H9 (cell line): ENCODE measurements around the gene FNDC3A. TPM values are rescaled to one million over a fixed set of nuclear protein-coding genes. Genes with fewer than 3 reads are reported as not detected.

ENCODE experiments used
- DNase-seq: peaks from one replicate; pipeline ENCODE4 v3.0.0-alpha.2; 2017
- H2AFZ ChIP-seq: one replicate; pipeline ENCODE4 v1.6.1; 2013; ENCODE audit warnings: mild to moderate bottlenecking, low read length, control low read depth, moderate library complexity
- H2AK5ac ChIP-seq: 2 replicates; pipeline ENCODE4 v1.6.1; 2013; ENCODE audit warnings: low read length, control low read depth, mixed read lengths; ENCODE audit not compliant: insufficient read length
- H2BK120ac ChIP-seq: one replicate; pipeline ENCODE4 v1.6.1; 2013; ENCODE audit warnings: low read depth, mild to moderate bottlenecking, low read length, control low read depth, inconsistent platforms; ENCODE audit not compliant: poor library complexity, severe bottlenecking
- H2BK12ac ChIP-seq: 2 replicates; pipeline ENCODE4 v1.6.1; 2013; ENCODE audit warnings: low read length, control low read depth, mixed read lengths, low read depth; ENCODE audit not compliant: insufficient read length
- H2BK15ac ChIP-seq: 2 replicates; pipeline ENCODE4 v1.6.1; 2013; ENCODE audit warnings: low read depth, low read length, control low read depth
- H2BK20ac ChIP-seq: one replicate; pipeline ENCODE4 v1.6.1; 2013; ENCODE audit warnings: low read depth, mild to moderate bottlenecking, low read length, control low read depth, inconsistent platforms; ENCODE audit not compliant: poor library complexity, severe bottlenecking
- H2BK5ac ChIP-seq: 2 replicates; pipeline ENCODE4 v1.6.1; 2013; ENCODE audit warnings: low read length, control low read depth, mixed read lengths; ENCODE audit not compliant: insufficient read length
- H3K14ac ChIP-seq: 2 replicates; pipeline ENCODE4 v1.6.1; 2013; ENCODE audit warnings: low read length, control low read depth; ENCODE audit not compliant: insufficient read depth
- H3K18ac ChIP-seq: 2 replicates; pipeline ENCODE4 v1.6.1; 2013; ENCODE audit warnings: low read depth, mild to moderate bottlenecking, mixed read lengths, low read length, control low read depth; ENCODE audit not compliant: insufficient read length
- H3K23ac ChIP-seq: 2 replicates; pipeline ENCODE4 v1.6.1; 2013; ENCODE audit warnings: low read length, control low read depth, mixed read lengths, low read depth; ENCODE audit not compliant: insufficient read length
- H3K23me2 ChIP-seq: 2 replicates; pipeline ENCODE4 v1.6.1; 2013; ENCODE audit warnings: low read depth, mild to moderate bottlenecking, mixed read lengths, low read length, control low read depth; ENCODE audit not compliant: insufficient read length, poor library complexity, severe bottlenecking
- H3K27ac ChIP-seq: 2 replicates; pipeline ENCODE4 v1.5.1; 2013; ENCODE audit warnings: low read length, control low read depth, mixed read lengths, low read depth; ENCODE audit not compliant: insufficient read length
- H3K27me3 ChIP-seq: 2 replicates; pipeline ENCODE4 v1.6.1; 2013; ENCODE audit warnings: low read length, control low read depth, inconsistent platforms; ENCODE audit not compliant: insufficient read depth
- H3K4ac ChIP-seq: 2 replicates; pipeline ENCODE4 v1.6.1; 2013; ENCODE audit warnings: low read depth, mild to moderate bottlenecking, control low read depth, inconsistent platforms, low read length, moderate library complexity
- H3K4me1 ChIP-seq: 2 replicates; pipeline ENCODE4 v1.6.1; 2013; ENCODE audit warnings: low read length, control low read depth, inconsistent platforms; ENCODE audit not compliant: insufficient read depth
- H3K4me2 ChIP-seq: 2 replicates; pipeline ENCODE4 v1.6.1; 2013; ENCODE audit warnings: low read length, control low read depth, mixed read lengths; ENCODE audit not compliant: insufficient read length, insufficient read depth
- H3K56ac ChIP-seq: 2 replicates; pipeline ENCODE4 v1.6.1; 2013; ENCODE audit warnings: low read depth, mild to moderate bottlenecking, mixed read lengths, low read length, control low read depth; ENCODE audit not compliant: insufficient read length
- H3K79me1 ChIP-seq: 2 replicates; pipeline ENCODE4 v1.6.1; 2013; ENCODE audit warnings: low read depth, mild to moderate bottlenecking, moderate library complexity, low read length, control low read depth, inconsistent platforms; ENCODE audit not compliant: insufficient read depth, poor library complexity, severe bottlenecking
- H3K79me2 ChIP-seq: 2 replicates; pipeline ENCODE4 v1.6.1; 2013; ENCODE audit warnings: low read length, control low read depth, inconsistent platforms; ENCODE audit not compliant: insufficient read depth
- H3K9ac ChIP-seq: 2 replicates; pipeline ENCODE4 v1.6.1; 2013; ENCODE audit warnings: low read length, control low read depth, mixed read lengths; ENCODE audit not compliant: insufficient read length; ENCODE audit errors: extremely low read depth
- H3K9me3 ChIP-seq: one replicate; pipeline ENCODE4 v1.6.1; 2013; ENCODE audit warnings: low read depth, low read length, inconsistent platforms; ENCODE audit not compliant: control insufficient read depth
- H3T11ph ChIP-seq: one replicate; pipeline ENCODE4 v1.6.1; 2013; ENCODE audit warnings: mild to moderate bottlenecking, low read length, control low read depth, inconsistent platforms
- H4K20me1 ChIP-seq: one replicate; pipeline ENCODE4 v1.6.1; 2013; ENCODE audit not compliant: control insufficient read depth, insufficient read length, insufficient read depth
- H4K5ac ChIP-seq: 2 replicates; pipeline ENCODE4 v1.6.1; 2013; ENCODE audit warnings: low read depth, mild to moderate bottlenecking, mixed read lengths, low read length, control low read depth; ENCODE audit not compliant: insufficient read length
- H4K8ac ChIP-seq: replicated peaks from 2 replicates; pipeline ENCODE4 v1.6.1; 2013; ENCODE audit warnings: low read length, control low read depth, mixed read lengths, low read depth; ENCODE audit not compliant: insufficient read length
- H4K91ac ChIP-seq: 2 replicates; pipeline ENCODE4 v1.6.1; 2013; ENCODE audit warnings: low read depth, mild to moderate bottlenecking, moderate library complexity, mixed read lengths, low read length, control low read depth; ENCODE audit not compliant: insufficient read length
- H3K27ac Mint-ChIP-seq, 3 experiments: 2 replicates in 2 of 3; 3 replicates in 1 of 3; pipeline ENCODE4 v1.8.0; 2020 to 2021; ENCODE audit warnings: mixed read lengths in 3 of 3, mild to moderate bottlenecking in 1 of 3, moderate library complexity in 1 of 3
- H3K27me3 Mint-ChIP-seq: 2 replicates; pipeline ENCODE4 v1.8.0; 2021; ENCODE audit warnings: low read depth, mild to moderate bottlenecking, moderate library complexity, mixed read lengths
- H3K36me3 Mint-ChIP-seq, 3 experiments: 2 replicates in 2 of 3; 3 replicates in 1 of 3; pipeline ENCODE4 v1.8.0; 2020 to 2021; ENCODE audit warnings: low read depth in 3 of 3, mixed read lengths in 3 of 3; ENCODE audit not compliant: insufficient read depth in 1 of 3
- H3K4me1 Mint-ChIP-seq, 2 experiments: 2 replicates each; pipeline ENCODE4 v1.8.0; 2020; ENCODE audit warnings: mixed read lengths in 2 of 2
- H3K4me3 Mint-ChIP-seq, 2 experiments: 2 replicates in 1 of 2; 3 replicates in 1 of 2; pipeline ENCODE4 v1.8.0; 2020 to 2021; ENCODE audit warnings: mild to moderate bottlenecking in 2 of 2, mixed read lengths in 2 of 2, moderate library complexity in 1 of 2
- H3K9me3 Mint-ChIP-seq, 2 experiments: 2 replicates in 1 of 2; 3 replicates in 1 of 2; pipeline ENCODE4 v1.8.0; 2020; ENCODE audit warnings: mild to moderate bottlenecking in 2 of 2, mixed read lengths in 2 of 2, moderate library complexity in 1 of 2
- WGBS: extraction: QIAGEN DNeasy Blood & Tissue Kit; methylation state at CpG from one replicate; pipeline ENCODE4 v1.1.7; 2013; ENCODE audit warnings: missing lambda C conversion rate, low lambda C conversion rate, mixed read lengths; ENCODE audit not compliant: insufficient read length; ENCODE audit errors: extremely low coverage; 5-methylcytosine and 5-hydroxymethylcytosine counted together
- total RNA-seq: library from RNA; stranded (reverse); gene quantifications from 2 replicates; pipeline ENCODE4 v1.2.1, GENCODE V29; 2021
- TF ChIP-seq, protein P1 (sequence below): fragments of 200-600 bp; sonication (generic); conservative IDR thresholded peaks from 3 replicates; pipeline ENCODE4 v1.8.0; 2021; ENCODE audit warnings: antibody characterized with exemption, mild to moderate bottlenecking

Gene FNDC3A
- total RNA-seq, 1 experiment from 2014 or later = 27.4 TPM

DNA sequence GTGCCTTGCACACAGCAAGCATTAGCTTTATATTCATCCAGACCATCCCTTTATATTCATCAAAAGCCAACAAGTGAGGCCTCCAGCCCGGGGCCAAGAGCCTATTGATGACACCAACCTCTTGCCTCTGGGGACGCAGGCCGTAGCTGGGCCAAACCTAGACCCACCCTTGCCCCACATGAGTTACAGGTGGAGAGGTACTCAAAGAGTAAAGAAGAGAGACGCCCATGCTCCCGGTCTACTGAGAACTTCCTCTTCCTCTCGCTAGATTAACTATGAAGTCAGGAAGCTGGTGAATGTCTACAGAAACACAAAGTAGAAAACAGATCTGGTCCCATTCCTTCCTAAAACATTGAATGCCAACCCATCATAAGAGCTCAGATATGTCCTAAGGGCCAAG, 240.6 kb downstream of the FNDC3A start:
- no peak for DNase-seq

More for the DNA sequence above, 240.6 kb downstream of the FNDC3A start:
- no peak overlapping the region for H4K5ac ChIP-seq
- no peak overlapping the region for H3K4ac ChIP-seq
- no peak overlapping the region for H4K8ac ChIP-seq
- H2BK20ac ChIP-seq = no peak overlapping the region
- Mint-ChIP-seq H3K27ac (no peak overlapping the region), H3K36me3 (peaks cover 3 to 14% (median 7%) of the 10 kb centered on the region in 3 experiments; a peak in 6 of 7 replicates), H3K9me3 (peaks cover 0 to 5% of the 10 kb centered on the region in 2 experiments; a peak in 2 of 5 replicates), H3K4me1 (peaks cover 29 to 38% of the 10 kb centered on the region in 2 experiments), H3K4me3 (no peak overlapping the region), H3K27me3 (peaks cover 59% of the 10 kb centered on the region)
- H3K23ac ChIP-seq = no peak overlapping the region
- H3K4me2 ChIP-seq = no peak overlapping the region
- no peak overlapping the region for H3T11ph ChIP-seq
- no CpG with 5 or more reads among the region's 6 CpGs for WGBS
- no peak overlapping the region for H2BK5ac ChIP-seq
- no peaks in the 10 kb centered on the region for H3K79me1 ChIP-seq
- H2BK12ac ChIP-seq = no peak overlapping the region
- H3K9ac ChIP-seq = no peak overlapping the region
- no peak overlapping the region for H4K91ac ChIP-seq
- no peak overlapping the region for H2AFZ ChIP-seq
- H3K18ac ChIP-seq = no peak overlapping the region
- H3K9me3 ChIP-seq = no peaks in the 10 kb centered on the region
- no peaks in the 10 kb centered on the region for H3K79me2 ChIP-seq
- H3K27ac ChIP-seq = no peak overlapping the region
- no peak overlapping the region for H3K14ac ChIP-seq
- H3K23me2 ChIP-seq = peaks cover 13% of the 10 kb centered on the region
- H3K4me1 ChIP-seq = no peaks in the 10 kb centered on the region; the same call in 1 of the 2 replicates
- TF ChIP-seq, protein P1, sequence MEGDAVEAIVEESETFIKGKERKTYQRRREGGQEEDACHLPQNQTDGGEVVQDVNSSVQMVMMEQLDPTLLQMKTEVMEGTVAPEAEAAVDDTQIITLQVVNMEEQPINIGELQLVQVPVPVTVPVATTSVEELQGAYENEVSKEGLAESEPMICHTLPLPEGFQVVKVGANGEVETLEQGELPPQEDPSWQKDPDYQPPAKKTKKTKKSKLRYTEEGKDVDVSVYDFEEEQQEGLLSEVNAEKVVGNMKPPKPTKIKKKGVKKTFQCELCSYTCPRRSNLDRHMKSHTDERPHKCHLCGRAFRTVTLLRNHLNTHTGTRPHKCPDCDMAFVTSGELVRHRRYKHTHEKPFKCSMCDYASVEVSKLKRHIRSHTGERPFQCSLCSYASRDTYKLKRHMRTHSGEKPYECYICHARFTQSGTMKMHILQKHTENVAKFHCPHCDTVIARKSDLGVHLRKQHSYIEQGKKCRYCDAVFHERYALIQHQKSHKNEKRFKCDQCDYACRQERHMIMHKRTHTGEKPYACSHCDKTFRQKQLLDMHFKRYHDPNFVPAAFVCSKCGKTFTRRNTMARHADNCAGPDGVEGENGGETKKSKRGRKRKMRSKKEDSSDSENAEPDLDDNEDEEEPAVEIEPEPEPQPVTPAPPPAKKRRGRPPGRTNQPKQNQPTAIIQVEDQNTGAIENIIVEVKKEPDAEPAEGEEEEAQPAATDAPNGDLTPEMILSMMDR = no peak
- no peak overlapping the region for H2BK120ac ChIP-seq
- H4K20me1 ChIP-seq = no peaks in the 10 kb centered on the region
- no peak overlapping the region for H2BK15ac ChIP-seq
- H3K27me3 ChIP-seq = peaks cover 39% of the 10 kb centered on the region
- H3K56ac ChIP-seq = no peak overlapping the region
- H2AK5ac ChIP-seq = no peak overlapping the region
